Peyer's patch (tissue), 4 donors: Measurements from ENCODE around the gene ATP13A2.

Source experiments
- CTCF ChIP-seq, 6 experiments: fragments of 450-650 bp in 4 of 6; fragments of 200-600 bp in 2 of 6; sonication (generic) in 1 of 6; IDR thresholded peaks; one replicate each; pipeline ENCODE4 v1.5.1; 2017 to 2019; ENCODE audit warnings: antibody characterized with exemption in 6 of 6, mild to moderate bottlenecking in 3 of 6, moderate library complexity in 1 of 6
- POLR2A ChIP-seq, 2 donors: fragments of 450-650 bp; IDR thresholded peaks; one replicate each; pipeline ENCODE4 v1.5.1; 2017; ENCODE audit warnings: antibody characterized with exemption in 2 of 2, mild to moderate bottlenecking in 2 of 2, moderate library complexity in 2 of 2

GRCh38 chr1:16993521-16994038, 18.1 kb downstream of the ATP13A2 start:
- no peak for TF ChIP-seq CTCF (IDR thresholded peaks at IDR 0.05)
- no peak for TF ChIP-seq POLR2A (IDR thresholded peaks at IDR 0.05)
